ENCODE measurements around the gene DBT. TPM values are rescaled to one million over a fixed set of nuclear protein-coding genes. Genes with fewer than 3 reads are reported as not detected.
"Not testable (repeated sequence)": the region's sequence is repeated elsewhere in the genome, so short reads cannot be mapped to it uniquely, and the experiment has no call there.

DBT gene
- total and polyA plus RNA-seq, 2 experiments from 2014 or later, result 5.3 to 6.4 TPM

DNA sequence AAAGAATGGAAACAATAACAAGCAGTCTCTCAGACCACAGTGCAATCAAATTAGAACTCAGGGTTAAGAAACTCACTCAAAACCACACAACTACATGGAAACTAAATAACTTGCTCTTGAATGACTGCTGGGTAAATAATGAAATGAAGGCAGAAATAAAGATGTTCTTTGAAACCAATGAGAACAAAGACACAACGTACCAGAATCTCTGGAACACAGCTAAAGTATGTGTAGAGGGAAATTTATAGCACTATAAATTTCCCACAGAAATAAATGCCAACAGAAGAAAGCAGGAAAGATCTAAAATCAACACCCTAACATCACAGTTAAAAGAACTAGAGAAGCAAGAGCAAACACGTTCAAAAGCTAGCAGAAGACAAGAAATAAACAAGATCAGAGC is 46.9 kb downstream of the DBT start:
- H3K9me3 ChIP-seq (ENCODE audit: low read depth); DNase-seq; H2AFZ ChIP-seq; H3K9me2 ChIP-seq (ENCODE audit: insufficient read depth); in situ Hi-C loops (cut with MboI); H3K4me2 ChIP-seq (ENCODE audit: unreplicated experiment); H3K79me2 ChIP-seq (ENCODE audit: insufficient read depth); H3K27me3 ChIP-seq (replicated peaks; ENCODE audit: insufficient read depth); H3K27ac ChIP-seq; H3K4me1 ChIP-seq (ENCODE audit: insufficient read depth); H4K20me1 ChIP-seq (ENCODE audit: insufficient read depth); H3K9ac ChIP-seq; H3K4me3 ChIP-seq; H3F3A ChIP-seq (ENCODE audit: insufficient read depth): not testable (repeated sequence)
- H3K36me3 ChIP-seq (ENCODE audit: low read depth), result peaks cover 14% of the 10 kb centered on the region; the same call in 1 of the 2 replicates
- WGBS, 2 experiments (ENCODE audit: low coverage in 1 of 2, low lambda C conversion rate in 2 of 2, missing lambda C conversion rate in 2 of 2), result 68 to 81% methylated on average over 2 of the region's 2 CpGs

DNA sequence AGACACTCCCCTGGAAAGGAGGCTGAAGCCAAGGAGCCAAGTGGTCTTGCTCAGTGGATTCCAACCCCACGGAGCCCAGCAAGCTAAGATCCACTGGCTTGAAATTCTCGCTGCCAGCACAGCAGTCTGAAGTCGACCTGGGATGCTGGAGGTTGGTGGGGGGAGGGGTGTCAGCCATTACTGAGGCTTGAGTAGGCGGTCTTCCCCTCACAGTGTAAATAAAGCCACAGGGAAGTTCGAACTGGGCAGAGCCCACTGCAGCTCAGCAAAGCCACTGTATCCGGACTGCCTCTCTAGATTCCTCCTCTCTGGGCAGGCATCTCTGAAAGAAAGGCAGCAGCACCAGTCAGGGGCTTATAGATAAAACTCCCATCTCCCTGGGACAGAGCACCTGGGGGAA is 49.6 kb downstream of the DBT start:
- 71 to 78% methylated on average over 5 to 6 of the region's 6 CpGs for WGBS, 2 experiments (ENCODE audit: low coverage in 1 of 2, low lambda C conversion rate in 2 of 2, missing lambda C conversion rate in 2 of 2)
- H3K9ac ChIP-seq; H2AFZ ChIP-seq; H3K4me3 ChIP-seq; H3K36me3 ChIP-seq (ENCODE audit: low read depth); DNase-seq; H3K79me2 ChIP-seq (ENCODE audit: insufficient read depth); H3K9me3 ChIP-seq (ENCODE audit: low read depth); H3K9me2 ChIP-seq (ENCODE audit: insufficient read depth); H4K20me1 ChIP-seq (ENCODE audit: insufficient read depth); H3K27me3 ChIP-seq (replicated peaks; ENCODE audit: insufficient read depth); H3K4me2 ChIP-seq (ENCODE audit: unreplicated experiment); H3K4me1 ChIP-seq (ENCODE audit: insufficient read depth); H3K27ac ChIP-seq; H3F3A ChIP-seq (ENCODE audit: insufficient read depth); in situ Hi-C loops (cut with MboI): not testable (repeated sequence)

DNA sequence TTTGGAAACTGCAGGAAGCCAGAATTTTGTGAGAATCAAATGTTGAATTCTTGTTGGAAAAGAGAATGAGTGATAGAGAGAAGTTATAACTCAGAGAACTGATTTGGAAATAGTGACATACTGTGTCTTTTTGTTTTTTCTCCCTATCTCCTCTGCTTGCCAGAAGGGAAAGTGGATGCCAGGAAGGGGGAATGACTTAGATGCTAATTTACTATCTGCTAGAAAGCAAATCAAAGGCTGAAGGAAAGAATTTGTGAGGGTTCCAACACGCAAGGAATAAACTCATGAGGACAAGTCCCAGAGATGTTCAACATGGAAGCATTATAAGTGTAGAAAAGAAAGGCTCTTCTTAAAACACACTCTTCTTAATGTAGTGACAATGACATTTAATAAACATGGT is 51.0 kb downstream of the DBT start:
- Histone ChIP-seq H3K79me2 (ENCODE audit: insufficient read depth) (no peaks in the 10 kb centered on the region), H3K9me2 (ENCODE audit: insufficient read depth) (no peaks in the 10 kb centered on the region), H3F3A (ENCODE audit: insufficient read depth) (no peaks in the 10 kb centered on the region), H3K27ac (no peak overlapping the region), H3K4me3 (no peak overlapping the region), H2AFZ (no peak overlapping the region), H3K4me2 (ENCODE audit: unreplicated experiment) (no peak overlapping the region), H3K9ac (no peak overlapping the region), H3K9me3 (ENCODE audit: low read depth) (no peaks in the 10 kb centered on the region), H3K36me3 (ENCODE audit: low read depth) (no peaks in the 10 kb centered on the region; the same call in 1 of the 2 replicates), H4K20me1 (ENCODE audit: insufficient read depth) (no peaks in the 10 kb centered on the region), H3K4me1 (ENCODE audit: insufficient read depth) (no peaks in the 10 kb centered on the region), H3K27me3 (replicated peaks; ENCODE audit: insufficient read depth) (no peaks in the 10 kb centered on the region)
- TF ChIP-seq EZH2 (IDR thresholded peaks at IDR 0.05; ENCODE audit: insufficient read depth, poor library complexity, severe bottlenecking) (no peak), EZH2phosphoT487 (IDR thresholded peaks at IDR 0.05; ENCODE audit: insufficient read depth, low read depth) (no peak)
- in situ Hi-C loops (cut with MboI), result no loop called here
- no peak for DNase-seq
- WGBS, 2 experiments (ENCODE audit: low coverage in 1 of 2, low lambda C conversion rate in 2 of 2, missing lambda C conversion rate in 2 of 2), result 93 to 100% methylated on average over 1 of the region's 1 CpG

DNA sequence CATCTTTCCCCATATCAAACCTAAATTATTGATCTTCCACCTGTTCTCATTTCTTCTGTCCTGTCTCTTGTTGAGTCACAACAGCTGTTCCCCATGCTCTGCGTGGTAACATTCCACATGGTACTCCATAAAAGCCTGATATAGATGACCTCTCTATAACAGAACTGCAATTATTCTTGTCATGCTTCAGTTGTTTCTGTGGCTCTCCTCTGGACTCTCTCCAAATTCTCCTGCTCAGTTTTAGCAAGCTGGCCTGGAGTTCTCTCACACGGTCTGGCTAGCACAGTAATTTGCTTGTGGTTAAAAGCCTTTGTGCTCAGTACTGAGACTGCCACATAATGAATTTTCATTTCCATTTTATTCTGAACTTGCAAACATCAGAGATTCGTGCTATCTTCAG is 61.0 kb downstream of the DBT start:
- Histone ChIP-seq H3K79me2 (ENCODE audit: insufficient read depth) (no peaks in the 10 kb centered on the region), H3K4me3 (no peak overlapping the region), H4K20me1 (ENCODE audit: insufficient read depth) (no peaks in the 10 kb centered on the region), H3K9ac (no peak overlapping the region), H3K36me3 (ENCODE audit: low read depth) (no peaks in the 10 kb centered on the region), H3K4me2 (ENCODE audit: unreplicated experiment) (no peak overlapping the region), H2AFZ (no peak overlapping the region), H3F3A (ENCODE audit: insufficient read depth) (no peaks in the 10 kb centered on the region), H3K9me2 (ENCODE audit: insufficient read depth) (no peaks in the 10 kb centered on the region), H3K27ac (no peak overlapping the region), H3K9me3 (ENCODE audit: low read depth) (no peaks in the 10 kb centered on the region), H3K4me1 (ENCODE audit: insufficient read depth) (peaks cover 11% of the 10 kb centered on the region; the same call in 1 of the 2 replicates), H3K27me3 (replicated peaks; ENCODE audit: insufficient read depth) (no peaks in the 10 kb centered on the region)
- DNase-seq, result peak; percentile 65
- 24 to 26% methylated on average over 3 of the region's 3 CpGs for WGBS, 2 experiments (ENCODE audit: low coverage in 1 of 2, low lambda C conversion rate in 2 of 2, missing lambda C conversion rate in 2 of 2)
- in situ Hi-C loops (cut with MboI), result no loop called here
- no peak for TF ChIP-seq EZH2 (IDR thresholded peaks at IDR 0.05; ENCODE audit: insufficient read depth, poor library complexity, severe bottlenecking)
- TF ChIP-seq EZH2phosphoT487 (IDR thresholded peaks at IDR 0.05; ENCODE audit: insufficient read depth, low read depth), result no peak

DNA sequence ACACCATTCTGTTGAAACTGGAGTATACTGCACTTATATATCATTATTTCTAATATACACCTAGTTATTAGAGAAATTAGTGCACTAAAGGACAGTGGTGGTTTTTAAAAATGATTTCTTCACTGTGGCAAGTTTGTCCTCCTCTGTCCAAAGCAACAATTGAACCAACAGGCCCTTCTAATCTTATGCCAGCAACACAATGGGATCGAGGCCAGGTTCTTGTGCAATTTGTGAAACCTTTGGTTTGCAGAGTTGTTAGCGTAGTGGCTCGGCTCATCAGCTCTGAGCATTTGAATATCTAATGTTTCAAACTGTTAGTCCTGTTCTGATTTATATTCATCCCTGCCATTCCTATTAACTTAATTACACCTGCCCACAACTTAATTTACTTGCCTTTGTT is 61.7 kb downstream of the DBT start:
- H3K27me3 ChIP-seq (replicated peaks; ENCODE audit: insufficient read depth), result no peaks in the 10 kb centered on the region
- in situ Hi-C loops (cut with MboI), result no loop called here
- H3F3A ChIP-seq (ENCODE audit: insufficient read depth), result no peaks in the 10 kb centered on the region
- no peaks in the 10 kb centered on the region for H3K9me3 ChIP-seq (ENCODE audit: low read depth)
- H3K9ac ChIP-seq, result no peak overlapping the region
- 45 to 54% methylated on average over 3 of the region's 3 CpGs for WGBS, 2 experiments (ENCODE audit: low coverage in 1 of 2, low lambda C conversion rate in 2 of 2, missing lambda C conversion rate in 2 of 2)
- no peaks in the 10 kb centered on the region for H3K36me3 ChIP-seq (ENCODE audit: low read depth)
- no peak overlapping the region for H3K4me3 ChIP-seq
- H3K4me2 ChIP-seq (ENCODE audit: unreplicated experiment), result no peak overlapping the region
- no peak overlapping the region for H3K27ac ChIP-seq
- no peaks in the 10 kb centered on the region for H3K9me2 ChIP-seq (ENCODE audit: insufficient read depth)
- H2AFZ ChIP-seq, result no peak overlapping the region
- peaks cover 11% of the 10 kb centered on the region; the same call in 1 of the 2 replicates for H3K4me1 ChIP-seq (ENCODE audit: insufficient read depth)
- peak; percentile 44 for DNase-seq
- no peaks in the 10 kb centered on the region for H4K20me1 ChIP-seq (ENCODE audit: insufficient read depth)
- TF ChIP-seq EZH2phosphoT487 (IDR thresholded peaks at IDR 0.05; ENCODE audit: insufficient read depth, low read depth), result no peak
- no peaks in the 10 kb centered on the region for H3K79me2 ChIP-seq (ENCODE audit: insufficient read depth)

All from GM23248 (cell line).